ENCODE results near the gene KCNQ1. TPM values are rescaled to one million over a fixed set of nuclear protein-coding genes. Genes with fewer than 3 reads are reported as not detected.

The KCNQ1 gene
- total RNA-seq, 1 donor from 2014 or later, result 1.6 TPM

GRCh38 chr11:2837096-2837601 is 392.3 kb downstream of the KCNQ1 start:
- FAIRE-seq (no peak), DNase-seq (ENCODE audit: low read depth) (peak; percentile 10)
- Histone ChIP-seq H3K4me3 (ENCODE audit: low read depth, low read length) (no peak overlapping the region), H3K27me3 (ENCODE audit: control insufficient read depth, insufficient read depth, low read length) (peaks cover 3% of the 10 kb centered on the region), H3K36me3 (ENCODE audit: control insufficient read depth, insufficient read depth, low read length) (no peaks in the 10 kb centered on the region)
- peak; percentile 38 for TF ChIP-seq CTCF (IDR thresholded peaks at IDR 0.05; ENCODE audit: insufficient read depth, low read length, severe bottlenecking)

GRCh38 chr11:2837651-2838050 is 392.8 kb downstream of the KCNQ1 start:
- Histone ChIP-seq H3K27me3 (ENCODE audit: control insufficient read depth, insufficient read depth, low read length) (peaks cover 3% of the 10 kb centered on the region), H3K4me3 (ENCODE audit: low read depth, low read length) (no peak overlapping the region), H3K36me3 (ENCODE audit: control insufficient read depth, insufficient read depth, low read length) (no peaks in the 10 kb centered on the region)
- no peak for TF ChIP-seq CTCF (IDR thresholded peaks at IDR 0.05; ENCODE audit: insufficient read depth, low read length, severe bottlenecking)
- FAIRE-seq (no peak), DNase-seq (ENCODE audit: low read depth) (no peak)

DNA sequence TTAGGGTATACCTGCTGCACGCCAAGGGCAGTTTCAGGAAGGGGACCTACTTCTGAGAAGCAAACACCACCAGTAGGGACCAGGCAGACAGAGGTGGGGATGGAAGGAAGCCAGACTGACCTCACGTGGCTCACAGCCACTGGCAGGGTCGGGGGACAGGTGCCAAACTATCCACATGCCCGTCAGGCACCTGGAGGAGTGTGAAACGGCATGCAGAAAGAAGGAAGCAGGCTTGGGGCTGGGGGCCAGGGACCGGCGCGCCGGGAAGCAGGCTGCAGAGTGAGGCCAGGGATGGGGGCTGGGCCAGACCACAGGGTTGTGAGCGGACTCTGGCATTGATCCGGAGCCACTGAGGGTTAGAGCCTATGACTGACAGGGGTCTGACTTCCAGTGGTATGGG is 393.3 kb downstream of the KCNQ1 start:
- H3K4me3 ChIP-seq (ENCODE audit: low read depth, low read length), result no peak overlapping the region
- H3K36me3 ChIP-seq (ENCODE audit: control insufficient read depth, insufficient read depth, low read length), result no peaks in the 10 kb centered on the region
- peaks cover 3% of the 10 kb centered on the region for H3K27me3 ChIP-seq (ENCODE audit: control insufficient read depth, insufficient read depth, low read length)
- DNase-seq (ENCODE audit: low read depth), result no peak
- TF ChIP-seq CTCF (IDR thresholded peaks at IDR 0.05; ENCODE audit: insufficient read depth, low read length, severe bottlenecking), result no peak
- no peak for FAIRE-seq

DNA sequence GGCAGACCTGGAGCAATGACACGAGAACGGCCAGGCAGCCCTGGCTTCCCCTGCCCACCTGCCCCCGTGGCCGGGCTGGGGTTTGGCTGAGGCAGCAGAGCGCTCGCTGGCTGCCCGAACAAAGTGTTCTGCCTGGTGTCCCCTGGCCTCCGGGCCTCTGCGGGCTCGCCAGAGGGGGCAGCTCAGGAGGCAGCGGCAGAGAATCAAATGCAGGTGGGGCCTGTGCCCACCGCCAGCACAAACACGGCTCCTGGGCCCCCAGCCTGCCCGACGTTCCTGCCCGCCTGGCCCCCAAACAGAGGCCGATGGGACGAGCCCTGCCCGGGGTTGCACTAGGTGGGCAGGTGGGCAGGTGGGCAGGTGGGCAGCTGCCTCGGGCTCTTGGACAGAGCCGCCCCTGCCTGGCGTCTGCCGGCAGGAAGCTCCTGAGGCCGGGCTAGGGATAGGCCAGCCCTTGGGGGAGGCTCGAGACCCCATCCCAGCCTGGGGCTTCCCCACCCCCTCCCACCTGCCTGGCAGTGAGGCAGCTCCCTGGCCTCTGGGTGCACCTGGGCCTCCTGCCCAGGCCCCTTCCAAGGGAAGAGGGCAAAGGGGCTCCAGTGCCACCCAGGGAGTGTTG is 394.0 kb downstream of the KCNQ1 start:
- H3K27me3 ChIP-seq (ENCODE audit: control insufficient read depth, insufficient read depth, low read length), result peaks cover 3% of the 10 kb centered on the region
- no peak overlapping the region for H3K4me3 ChIP-seq (ENCODE audit: low read depth, low read length)
- FAIRE-seq, result no peak

GRCh38 chr11:2839395-2839943 is 394.7 kb downstream of the KCNQ1 start:
- TF ChIP-seq CTCF (IDR thresholded peaks at IDR 0.05; ENCODE audit: insufficient read depth, low read length, severe bottlenecking), result no peak
- no peak for DNase-seq (ENCODE audit: low read depth)
- Histone ChIP-seq H3K4me3 (ENCODE audit: low read depth, low read length) (no peak overlapping the region), H3K27me3 (ENCODE audit: control insufficient read depth, insufficient read depth, low read length) (peaks cover 3% of the 10 kb centered on the region), H3K36me3 (ENCODE audit: control insufficient read depth, insufficient read depth, low read length) (no peaks in the 10 kb centered on the region)
- no peak for FAIRE-seq

More for the DNA sequence above, 394.0 kb downstream of the KCNQ1 start:
- H3K36me3 ChIP-seq (ENCODE audit: control insufficient read depth, insufficient read depth, low read length), result no peaks in the 10 kb centered on the region
- TF ChIP-seq CTCF (IDR thresholded peaks at IDR 0.05; ENCODE audit: insufficient read depth, low read length, severe bottlenecking), result no peak
- DNase-seq (ENCODE audit: low read depth), result no peak

Data from bronchial epithelial cell (primary cell).